GM19025 (cell line): ENCODE results near the gene MUC13.

Experiments used
- ATAC-seq: cut with Tn5 transposase; IDR thresholded peaks from one replicate; pipeline ENCODE4 v1.9.1; 2021; ENCODE audit warnings: mild to moderate bottlenecking, low read depth, moderate library complexity; ENCODE audit not compliant: unreplicated experiment

MUC13 gene

GRCh38 chr3:124879337-124879680 is 55.2 kb downstream of the MUC13 start:
- ATAC-seq = no peak

DNA sequence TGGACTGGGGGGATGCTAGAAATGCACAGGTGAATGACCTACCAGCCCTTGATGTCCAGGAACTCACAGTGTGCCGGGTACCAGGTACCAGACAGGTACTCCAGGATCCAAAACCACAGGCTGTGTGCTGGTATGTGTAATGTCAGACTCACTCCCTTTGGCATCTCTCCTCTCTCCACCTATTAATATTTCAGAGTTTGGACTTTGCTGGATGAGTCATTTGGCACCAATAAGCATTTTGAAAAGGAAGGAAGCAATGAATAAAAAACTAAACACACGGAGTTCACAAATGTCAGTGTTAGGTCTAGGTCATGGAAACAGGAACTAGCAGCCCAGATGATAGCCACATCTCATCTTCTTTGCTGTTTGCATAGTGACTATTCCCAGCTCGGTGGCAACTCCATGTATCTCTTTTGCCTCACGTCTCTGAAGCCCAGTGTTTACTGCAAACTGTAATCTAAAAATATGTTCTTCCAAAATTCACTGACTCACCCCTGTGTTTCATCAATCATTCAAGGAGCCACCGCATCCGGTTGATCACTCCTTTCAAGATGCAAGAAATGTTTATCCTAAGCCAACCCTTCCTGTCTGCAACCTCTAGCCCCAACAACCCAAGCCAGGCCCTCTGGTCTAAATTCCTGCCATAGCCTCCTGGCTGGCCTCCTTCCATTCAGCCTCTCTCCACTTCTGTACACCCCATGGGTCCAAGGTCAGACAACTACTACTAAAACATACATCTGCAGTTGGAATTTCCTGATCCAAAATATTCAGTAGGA is 55.8 kb downstream of the MUC13 start:
- ATAC-seq = no peak

DNA sequence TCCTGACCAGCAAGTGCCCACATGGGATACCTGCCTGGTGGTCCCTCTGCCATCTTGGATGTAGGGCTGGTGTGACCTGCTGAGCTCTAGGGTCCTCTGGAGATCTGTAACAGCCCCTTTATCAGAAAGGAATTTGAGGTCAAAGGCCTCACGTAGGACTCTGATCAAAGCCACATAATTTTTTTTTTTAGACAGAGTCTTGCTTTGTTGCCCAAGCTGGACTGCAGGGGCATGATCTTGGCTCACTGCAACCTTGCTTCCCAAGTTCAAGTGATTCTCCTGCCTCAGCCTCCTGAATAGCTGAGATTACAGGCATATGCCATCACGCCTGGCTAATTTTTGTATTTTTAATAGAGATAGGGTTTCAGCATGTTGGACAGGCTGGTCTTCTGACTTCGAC is 56.9 kb downstream of the MUC13 start:
- ATAC-seq = no peak

DNA sequence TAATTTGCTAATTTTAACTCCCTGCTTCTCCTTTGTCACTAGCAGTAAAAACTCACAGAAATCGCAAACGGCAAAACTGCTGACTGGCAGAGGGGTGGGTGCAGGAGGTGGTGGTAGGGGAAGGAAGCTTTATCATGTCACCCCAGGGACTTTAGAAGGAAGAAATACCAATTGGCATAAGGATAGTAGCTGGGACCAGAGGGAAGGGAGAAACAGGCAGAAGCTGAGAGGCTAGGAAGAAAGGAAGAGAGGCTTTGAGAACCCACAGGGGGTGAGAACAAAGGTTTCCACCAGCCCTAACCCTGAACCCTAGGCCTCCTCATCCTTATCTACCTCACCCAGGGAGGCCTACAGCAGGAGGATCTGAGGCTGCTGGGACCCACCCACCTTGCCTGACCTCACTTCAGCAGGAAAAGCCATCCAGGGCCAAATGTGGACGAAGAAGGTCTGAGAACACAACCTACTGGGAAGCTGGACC is 58.1 kb downstream of the MUC13 start:
- ATAC-seq = no peak

- ATAC-seq = no peak
These were observed 61.3 kb downstream of the MUC13 start for GRCh38 chr3:124873226-124873625.

GRCh38 chr3:124867511-124867910 is 67.0 kb downstream of the MUC13 start:
- ATAC-seq = no peak

GRCh38 chr3:124862006-124862405 is 72.5 kb downstream of the MUC13 start:
- no peak for ATAC-seq

DNA sequence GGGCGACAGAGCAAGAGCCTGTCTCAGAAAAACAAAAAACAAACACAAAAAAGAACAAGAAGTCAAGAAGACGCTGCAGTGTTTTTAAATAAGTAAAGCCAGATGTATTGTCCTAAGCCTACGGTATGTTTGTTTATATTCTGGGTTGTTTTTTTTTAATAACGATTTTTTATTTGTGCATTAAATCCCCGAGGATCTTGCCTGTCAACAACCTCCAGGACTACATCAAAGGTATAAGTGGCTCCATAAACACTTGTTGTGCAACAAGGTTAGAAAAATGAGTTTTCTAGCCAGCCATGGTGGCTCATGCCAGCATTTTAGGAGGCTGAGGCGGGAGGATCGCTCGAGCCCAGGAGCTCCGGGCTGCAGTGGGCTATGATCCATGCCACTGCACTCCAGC is 73.5 kb downstream of the MUC13 start:
- ATAC-seq = no peak

- ATAC-seq = no peak
These were observed 74.0 kb downstream of the MUC13 start for GRCh38 chr3:124860599-124860998.

- no peak for ATAC-seq
These were observed 75.5 kb downstream of the MUC13 start for GRCh38 chr3:124859025-124859424.

GRCh38 chr3:124858275-124858674 is 76.3 kb downstream of the MUC13 start:
- no peak for ATAC-seq

DNA sequence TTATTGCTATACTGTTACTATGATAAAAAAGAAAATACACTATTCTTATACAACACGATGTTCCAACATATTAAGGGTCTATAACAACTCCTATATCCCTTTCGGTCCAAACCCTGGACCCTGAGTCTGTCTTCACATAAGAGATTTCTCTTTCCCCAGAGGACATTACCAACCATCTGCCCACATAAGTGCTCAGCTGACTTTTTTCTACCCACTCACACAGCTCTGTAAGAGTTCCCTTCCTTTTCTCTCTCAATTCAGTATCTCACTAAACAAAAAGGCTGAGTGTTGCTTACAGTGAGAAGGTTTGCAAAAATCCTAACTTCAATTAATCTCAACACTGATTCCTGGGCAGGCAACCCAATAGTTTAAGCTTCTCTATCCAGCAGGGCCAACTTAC is 77.9 kb downstream of the MUC13 start:
- ATAC-seq = no peak
